Caco-2 (cell line): ENCODE data around the gene TTC31. TPM values are rescaled to one million over a fixed set of nuclear protein-coding genes. Genes with fewer than 3 reads are reported as not detected.

Experiments
- BruUV-seq: library from RNA; stranded (reverse); fragments of 400-500 nt; replicated peaks from 2 replicates; lab custom pipeline; 2021; lab: Mats Ljungman, UMichigan
- CTCF ChIA-PET: fragments of 300-600 bp; sonication (Branson Sonifier 250); formaldehyde crosslinking; loops from one replicate; lab custom pipeline; 2022; ENCODE audit warnings: antibody characterized with exemption; lab: Charles Lee
- POLR2A ChIA-PET: fragments of 300-600 bp; sonication (Branson Sonifier 250); formaldehyde crosslinking; loops from one replicate; lab custom pipeline; 2022; ENCODE audit warnings: antibody characterized with exemption; lab: Charles Lee
- DNase-seq, 2 experiments: peaks; one replicate each; pipeline versions ENCODE4 v3.0.0 to v3.0.0-alpha.2; 2020 to 2022
- H3K27me3 ChIP-seq: replicated peaks from 2 replicates; pipeline ENCODE4 v1.6.0; 2011; ENCODE audit warnings: low read length; ENCODE audit not compliant: control insufficient read depth, insufficient read depth
- H3K36me3 ChIP-seq: 2 replicates; pipeline ENCODE4 v1.5.1; 2011; ENCODE audit warnings: low read length; ENCODE audit not compliant: control insufficient read depth, insufficient read depth
- H3K4me1 ChIP-seq: fragments of 250-450 bp; sonication (Bioruptor Pico); 2 replicates; pipeline ENCODE4 v1.5.1; 2020; ENCODE audit warnings: mild to moderate bottlenecking
- H3K4me3 ChIP-seq: 2 replicates; pipeline ENCODE4 v1.5.1; 2011; ENCODE audit warnings: low read depth, mild to moderate bottlenecking, control low read depth, low read length
- H3K9me3 ChIP-seq: fragments of 250-450 bp; sonication (Bioruptor Pico); 2 replicates; pipeline ENCODE4 v1.5.1; 2020; ENCODE audit warnings: mild to moderate bottlenecking, moderate library complexity
- H3K27ac Mint-ChIP-seq: one replicate; pipeline ENCODE4 v1.8.0; 2022; ENCODE audit warnings: mixed read lengths; ENCODE audit not compliant: unreplicated experiment
- H3K27me3 Mint-ChIP-seq: one replicate; pipeline ENCODE4 v1.8.0; 2022; ENCODE audit warnings: mixed read lengths; ENCODE audit not compliant: insufficient read depth, unreplicated experiment
- H3K36me3 Mint-ChIP-seq: one replicate; pipeline ENCODE4 v1.8.0; 2022; ENCODE audit warnings: mild to moderate bottlenecking, mixed read lengths; ENCODE audit not compliant: insufficient read depth, unreplicated experiment
- H3K4me1 Mint-ChIP-seq: one replicate; pipeline ENCODE4 v1.8.0; 2022; ENCODE audit warnings: low read depth, mixed read lengths; ENCODE audit not compliant: unreplicated experiment
- H3K4me3 Mint-ChIP-seq: one replicate; pipeline ENCODE4 v1.8.0; 2022; ENCODE audit warnings: mild to moderate bottlenecking, moderate library complexity, mixed read lengths; ENCODE audit not compliant: unreplicated experiment
- H3K9me3 Mint-ChIP-seq: one replicate; pipeline ENCODE4 v1.8.0; 2022; ENCODE audit warnings: mixed read lengths; ENCODE audit not compliant: unreplicated experiment
- CTCF ChIP-seq, 2 experiments: fragments of 200-600 bp in 1 of 2; IDR thresholded peaks; 1 replicate in 1 of 2; 2 replicates in 1 of 2; pipeline versions ENCODE4 v1.5.1 to v1.8.0; 2011 to 2022; ENCODE audit warnings: antibody characterized with exemption in 1 of 2, control low read depth in 1 of 2, inconsistent platforms in 1 of 2, low read depth in 1 of 2, low read length in 1 of 2, mild to moderate bottlenecking in 1 of 2, moderate library complexity in 1 of 2; ENCODE audit not compliant: insufficient read depth in 1 of 2, severe bottlenecking in 1 of 2, unreplicated experiment in 1 of 2
- intact Hi-C: fragments of 100-400 bp; cut with micrococcal nuclease; formaldehyde crosslinking; loops from one replicate; pipeline ENCODE4 v1.10.0; 2022; ENCODE audit not compliant: unreplicated experiment
- total RNA-seq: library from RNA; stranded (reverse); gene quantifications from 2 replicates; pipeline ENCODE4 v1.2.3, GENCODE V29; 2022

Gene TTC31
- total RNA-seq, 1 experiment from 2014 or later = 32.4 TPM

- Histone ChIP-seq H3K4me1 (0 out of 2 replicates have a peak, but pooled peaks cover 3% of the 10 kb centered on the region), H3K27me3 (no peaks in the 10 kb centered on the region), H3K36me3 (no peaks in the 10 kb centered on the region), H3K9me3 (no peaks in the 10 kb centered on the region), H3K4me3 (peak overlapping the region; percentile 13)
- Mint-ChIP-seq H3K4me3 (no peak overlapping the region), H3K27me3 (peaks cover 3% of the 10 kb centered on the region), H3K4me1 (no peaks in the 10 kb centered on the region), H3K36me3 (peaks cover 6% of the 10 kb centered on the region), H3K27ac (no peak overlapping the region), H3K9me3 (no peaks in the 10 kb centered on the region)
- no TSS peak for BruUV-seq
- intact Hi-C loops = no loop called here
- POLR2A ChIA-PET = no interaction called here
- no peak for DNase-seq
- TF ChIP-seq CTCF (IDR thresholded peaks at IDR 0.05; ENCODE audit: insufficient read depth in 1 of 2, low read depth in 1 of 2, low read length in 1 of 2, severe bottlenecking in 1 of 2, unreplicated experiment in 1 of 2) = no peak
- CTCF ChIA-PET = interaction anchor here (0.6 kb wide), 1 partner anchor 17 kb away, joined by 3 read pairs; no protein-coding TSS in a partner anchor
Measured at GRCh38 chr2:74513605-74514367, 30.9 kb downstream of the TTC31 start.

- Histone ChIP-seq H3K27me3 (no peaks in the 10 kb centered on the region), H3K4me3 (peak within 1 kb of the TSS; percentile 60), H3K4me1 (no peaks in the 10 kb centered on the region), H3K36me3 (no peaks in the 10 kb centered on the region), H3K9me3 (no peaks in the 10 kb centered on the region)
- H3K4me3 Mint-ChIP-seq = peak within 1 kb of the TSS; percentile 72
- intact Hi-C loops = no loop called here
- H3K36me3 Mint-ChIP-seq = peaks cover 6% of the 10 kb centered on the region
- DNase-seq = no peak
- peaks cover 3% of the 10 kb centered on the region for H3K27me3 Mint-ChIP-seq
- H3K27ac Mint-ChIP-seq = peak within 1 kb of the TSS; percentile 34
- no peaks in the 10 kb centered on the region for H3K4me1 Mint-ChIP-seq
- ChIA-PET POLR2A (no interaction called here), CTCF (interaction anchor here (0.6 kb wide), 2 partner anchors 10 to 16 kb away, joined by 3 read pairs; no protein-coding TSS in a partner anchor)
- no peaks in the 10 kb centered on the region for H3K9me3 Mint-ChIP-seq
- no TSS peak for BruUV-seq
- no peak for TF ChIP-seq CTCF (IDR thresholded peaks at IDR 0.05; ENCODE audit: insufficient read depth in 1 of 2, low read depth in 1 of 2, low read length in 1 of 2, severe bottlenecking in 1 of 2, unreplicated experiment in 1 of 2)
Measured at GRCh38 chr2:74514368-74515270, 31.7 kb downstream of the TTC31 start, which contains the start of gene TLX2. Gene TLX2 (plus strand): TSS chr2:74514450. CDS start chr2:74514807, 357 bp downstream.
